Erythroblast (primary cell): ENCODE results near the gene VAC14.
"Not testable (repeated sequence)": the region's sequence is repeated elsewhere in the genome, so short reads cannot be mapped to it uniquely, and the experiment has no call there.

Experiments
- GATA1 ChIP-seq: IDR thresholded peaks from 2 replicates; pipeline ENCODE4 v1.6.1; 2011; ENCODE audit warnings: low read depth, mild to moderate bottlenecking, control low read depth, low read length, moderate library complexity
- POLR2A ChIP-seq: IDR thresholded peaks from 2 replicates; pipeline ENCODE4 v1.6.1; 2011; ENCODE audit warnings: mild to moderate bottlenecking, low read length

DNA sequence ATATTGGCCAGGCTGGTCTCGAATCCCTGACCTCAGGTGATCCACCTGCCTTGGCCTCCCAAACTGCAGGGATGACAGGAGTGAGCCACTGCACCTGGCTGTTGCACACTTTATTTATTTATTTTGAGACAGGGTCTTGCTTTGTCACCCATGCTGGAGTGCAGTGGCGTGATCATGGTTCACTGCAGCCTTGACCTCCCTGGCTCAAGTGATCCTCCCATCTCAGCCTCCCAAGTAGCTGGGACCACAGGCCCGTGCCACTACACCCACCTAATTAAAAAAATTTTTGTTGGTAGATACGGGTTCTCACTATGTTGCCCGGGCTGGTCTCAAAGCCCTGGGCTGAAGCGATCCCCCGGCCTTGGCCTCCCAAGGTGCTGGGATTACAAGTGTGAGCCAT, 157.7 kb downstream of the VAC14 start:
- TF ChIP-seq GATA1, POLR2A: not testable (repeated sequence)
